Adrenal gland (tissue), 5 donors: Measurements from ENCODE around the gene ERC1.

ENCODE experiments used
- CTCF ChIP-seq, 6 experiments: fragments of 450-650 bp in 4 of 6; fragments of 200-600 bp in 2 of 6; sonication (generic) in 1 of 6; IDR thresholded peaks; 1 replicate in 5 of 6; 2 replicates in 1 of 6; pipeline versions ENCODE4 v1.5.1 to v1.8.0; 2016 to 2021; ENCODE audit warnings: antibody characterized with exemption in 6 of 6, mild to moderate bottlenecking in 2 of 6, moderate library complexity in 1 of 6
- POLR2A ChIP-seq, 2 donors: fragments of 450-650 bp; IDR thresholded peaks; one replicate each; pipeline ENCODE4 v1.6.1; 2017; ENCODE audit warnings: antibody characterized with exemption in 2 of 2, mild to moderate bottlenecking in 2 of 2, moderate library complexity in 1 of 2
- donor health status: DM: no; HTN: no; CAD: no.

GRCh38 chr12:1311145-1311544 is 320.1 kb downstream of the ERC1 start:
- TF ChIP-seq CTCF (IDR thresholded peaks at IDR 0.05) (no peak), POLR2A (IDR thresholded peaks at IDR 0.05) (no peak)
